H1 (cell line): ENCODE measurements around the gene LTBP3. TPM values are rescaled to one million over a fixed set of nuclear protein-coding genes. Genes with fewer than 3 reads are reported as not detected.

ENCODE experiments used
- CTCF ChIA-PET: fragments of 300-600 bp; sonication (Branson Sonifier 250); formaldehyde crosslinking; loops from one replicate; lab custom pipeline; 2021; ENCODE audit not compliant: partially characterized antibody; lab: Charles Lee
- POLR2A ChIA-PET: fragments of 300-600 bp; sonication (Branson Sonifier 250); formaldehyde crosslinking; loops from one replicate; lab custom pipeline; 2021; ENCODE audit warnings: inconsistent platforms; ENCODE audit not compliant: partially characterized antibody; lab: Charles Lee
- DNase-seq, 2 experiments: peaks; one replicate each; pipeline versions ENCODE4 v3.0.0 to v3.0.0-alpha.2; 2010 to 2022; ENCODE audit warnings: low spot score in 2 of 2, low read depth in 1 of 2, mixed read lengths in 1 of 2
- FAIRE-seq: peaks from 2 replicates; lab custom pipeline; 2011; peaks lifted over from hg19 to GRCh38; lab: Jason Lieb, UNC
- H2AFZ ChIP-seq: 2 replicates; pipeline ENCODE4 v1.8.1; 2012; ENCODE audit warnings: low read length, inconsistent platforms
- H2AK5ac ChIP-seq: 2 replicates; pipeline ENCODE4 v1.6.1; 2013; ENCODE audit warnings: low read depth, low read length
- H2BK120ac ChIP-seq: replicated peaks from 2 replicates; pipeline ENCODE3; 2013; ENCODE audit warnings: low read depth, low read length, inconsistent platforms
- H2BK12ac ChIP-seq: 2 replicates; pipeline ENCODE4 v1.6.1; 2013; ENCODE audit warnings: low read depth, low read length
- H2BK15ac ChIP-seq: 2 replicates; pipeline ENCODE4 v1.6.1; 2013; ENCODE audit warnings: low read length
- H2BK20ac ChIP-seq: 2 replicates; pipeline ENCODE4 v1.6.1; 2013; ENCODE audit warnings: low read length
- H2BK5ac ChIP-seq: 2 replicates; pipeline ENCODE4 v1.6.1; 2013; ENCODE audit warnings: low read depth, low read length
- H3K14ac ChIP-seq: 2 replicates; pipeline ENCODE4 v1.6.1; 2013; ENCODE audit warnings: inconsistent platforms; ENCODE audit not compliant: insufficient read length
- H3K18ac ChIP-seq: 2 replicates; pipeline ENCODE4 v1.6.1; 2013; ENCODE audit warnings: low read length; ENCODE audit errors: extremely low read depth
- H3K23ac ChIP-seq: 2 replicates; pipeline ENCODE4 v1.6.1; 2013; ENCODE audit warnings: inconsistent platforms; ENCODE audit not compliant: insufficient read length
- H3K23me2 ChIP-seq: 2 replicates; pipeline ENCODE4 v1.6.1; 2013; ENCODE audit warnings: low read depth, low read length
- H3K27ac ChIP-seq: 2 replicates; pipeline ENCODE4 v1.6.1; 2011; ENCODE audit warnings: low read depth, low read length, inconsistent platforms
- H3K27me3 ChIP-seq, 4 experiments: replicated peaks in 1 of 4; 1 replicate in 1 of 4; 2 replicates in 3 of 4; pipeline versions ENCODE4 v1.6.1 to v1.8.1; 2011 to 2013; ENCODE audit warnings: low read length in 3 of 4, mild to moderate bottlenecking in 3 of 4, inconsistent platforms in 2 of 4, mixed read lengths in 2 of 4, moderate library complexity in 1 of 4; ENCODE audit not compliant: control insufficient read depth in 3 of 4, insufficient read depth in 3 of 4; ENCODE audit errors: extremely low read depth in 1 of 4
- H3K36me3 ChIP-seq, 4 experiments: 2 replicates each; pipeline versions ENCODE4 v1.6.1 to v1.8.1; 2011 to 2013; ENCODE audit warnings: mild to moderate bottlenecking in 4 of 4, low read length in 3 of 4, moderate library complexity in 2 of 4, control low read depth in 1 of 4, inconsistent platforms in 1 of 4; ENCODE audit not compliant: insufficient read depth in 4 of 4, control insufficient read depth in 2 of 4
- H3K4ac ChIP-seq: replicated peaks from 2 replicates; pipeline ENCODE3; 2013; ENCODE audit warnings: low read length, low read depth, mixed read lengths, inconsistent platforms; ENCODE audit not compliant: insufficient read length
- H3K4me1 ChIP-seq, 4 experiments: replicated peaks in 1 of 4; 1 replicate in 1 of 4; 2 replicates in 3 of 4; pipeline versions ENCODE4 v1.6.1 to v1.8.1; 2011 to 2013; ENCODE audit warnings: low read length in 3 of 4, inconsistent platforms in 2 of 4, mixed read lengths in 1 of 4; ENCODE audit not compliant: insufficient read depth in 4 of 4, control insufficient read depth in 3 of 4
- H3K4me2 ChIP-seq, 2 experiments: 2 replicates each; pipeline versions ENCODE4 v1.6.1 to v1.8.1; 2011 to 2013; ENCODE audit warnings: low read depth in 2 of 2, low read length in 2 of 2, control low read depth in 1 of 2, inconsistent platforms in 1 of 2, mild to moderate bottlenecking in 1 of 2; ENCODE audit not compliant: insufficient read depth in 1 of 2
- H3K4me3 ChIP-seq, 4 experiments: fragments of 200-600, 300-600 bp in 1 of 4; sonication (generic), shearing (Covaris generic), sonication (Bioruptor Twin) in 1 of 4; 2 replicates each; pipeline versions ENCODE4 v1.5.1 to v1.8.1; 2011 to 2016; ENCODE audit warnings: low read length in 4 of 4, low read depth in 3 of 4, control low read depth in 2 of 4, inconsistent platforms in 2 of 4, mild to moderate bottlenecking in 2 of 4, mixed read lengths in 1 of 4, moderate library complexity in 1 of 4; ENCODE audit not compliant: insufficient read depth in 2 of 4; ENCODE audit errors: extremely low read depth in 1 of 4
- H3K56ac ChIP-seq: replicated peaks from 2 replicates; pipeline ENCODE3; 2013; ENCODE audit warnings: low read depth, mild to moderate bottlenecking, mixed read lengths, low read length, inconsistent platforms; ENCODE audit not compliant: insufficient read length
- H3K79me1 ChIP-seq: 2 replicates; pipeline ENCODE4 v1.6.1; 2013; ENCODE audit warnings: low read depth, low read length, control low read depth
- H3K79me2 ChIP-seq, 2 experiments: 2 replicates each; pipeline versions ENCODE4 v1.6.1 to v1.8.1; 2012 to 2013; ENCODE audit warnings: low read length in 2 of 2, mild to moderate bottlenecking in 2 of 2, inconsistent platforms in 1 of 2; ENCODE audit not compliant: insufficient read depth in 2 of 2, control insufficient read depth in 1 of 2
- H3K9ac ChIP-seq, 4 experiments: replicated peaks in 1 of 4; 1 replicate in 1 of 4; 2 replicates in 3 of 4; pipeline versions ENCODE4 v1.6.1 to v1.8.1; 2011 to 2013; ENCODE audit warnings: low read depth in 3 of 4, low read length in 3 of 4, control low read depth in 2 of 4, mild to moderate bottlenecking in 2 of 4, moderate library complexity in 2 of 4, inconsistent platforms in 1 of 4; ENCODE audit errors: extremely low read depth in 1 of 4
- H3K9me3 ChIP-seq, 2 experiments: 2 replicates each; pipeline versions ENCODE4 v1.6.1 to v1.8.1; 2012 to 2013; ENCODE audit warnings: mild to moderate bottlenecking in 2 of 2, moderate library complexity in 2 of 2, control low read depth in 1 of 2, inconsistent platforms in 1 of 2, low read depth in 1 of 2, low read length in 1 of 2, mixed read lengths in 1 of 2; ENCODE audit not compliant: insufficient read depth in 2 of 2
- H4K20me1 ChIP-seq, 2 experiments: replicated peaks in 1 of 2; 2 replicates each; pipeline versions ENCODE3 to v1.8.1; 2011 to 2013; ENCODE audit warnings: inconsistent platforms in 2 of 2, low read length in 2 of 2, mild to moderate bottlenecking in 1 of 2; ENCODE audit not compliant: insufficient read depth in 2 of 2, control insufficient read depth in 1 of 2
- H4K5ac ChIP-seq: 2 replicates; pipeline ENCODE4 v1.6.1; 2013; ENCODE audit warnings: low read length, low read depth, mixed read lengths, inconsistent platforms; ENCODE audit not compliant: insufficient read length
- H4K8ac ChIP-seq: 2 replicates; pipeline ENCODE4 v1.8.0; 2013; ENCODE audit warnings: mild to moderate bottlenecking, moderate library complexity, low read length, inconsistent platforms; ENCODE audit not compliant: insufficient read depth; ENCODE audit errors: extremely low read depth
- H4K91ac ChIP-seq: replicated peaks from 2 replicates; pipeline ENCODE3; 2013; ENCODE audit warnings: low read length, mixed read lengths, inconsistent platforms; ENCODE audit not compliant: insufficient read length
- ATF2 ChIP-seq: IDR thresholded peaks from 2 replicates; pipeline ENCODE4 v1.6.1; 2012; ENCODE audit warnings: low read length, inconsistent platforms
- BRCA1 ChIP-seq: IDR thresholded peaks from 2 replicates; pipeline ENCODE4 v1.6.1; 2012; ENCODE audit warnings: low read depth, low read length, improper control_type of control experiment
- CBX8 ChIP-seq: fragments of 300-800, 300-1000 bp; sonication (generic); IDR thresholded peaks from 2 replicates; pipeline ENCODE4 v1.7.1; 2016; ENCODE audit warnings: low read depth, low read length, borderline replicate concordance
- CEBPB ChIP-seq: IDR thresholded peaks from 2 replicates; pipeline ENCODE4 v1.6.1; 2012; ENCODE audit warnings: low read depth, low read length
- CHD2 ChIP-seq: IDR thresholded peaks from 2 replicates; pipeline ENCODE4 v1.6.1; 2012; ENCODE audit warnings: low read length, improper control_type of control experiment
- POLR2A ChIP-seq, 2 experiments: IDR thresholded peaks; 1 replicate in 1 of 2; 2 replicates in 1 of 2; pipeline ENCODE4 v1.6.1; 2011; ENCODE audit warnings: low read depth in 2 of 2, low read length in 2 of 2, mild to moderate bottlenecking in 2 of 2; ENCODE audit errors: control extremely low read depth in 1 of 2
- POLR2AphosphoS5 ChIP-seq: IDR thresholded peaks from 2 replicates; pipeline ENCODE4 v1.6.1; 2011; ENCODE audit warnings: low read depth, low read length
- RBBP5 ChIP-seq: IDR thresholded peaks from 2 replicates; pipeline ENCODE4 v1.7.1; 2012; ENCODE audit warnings: low read depth, mild to moderate bottlenecking, inconsistent platforms, low read length, moderate library complexity, borderline replicate concordance
- RNF2 ChIP-seq: fragments of 200-900, 300-1000 bp; sonication (generic); IDR thresholded peaks from 2 replicates; pipeline ENCODE4 v1.7.1; 2016; ENCODE audit warnings: borderline replicate concordance, low read depth, mild to moderate bottlenecking, antibody characterized with exemption, low read length; ENCODE audit not compliant: poor library complexity, severe bottlenecking; ENCODE audit errors: missing control alignments
- SIRT6 ChIP-seq: IDR thresholded peaks from one replicate; pipeline ENCODE4 v1.7.1; 2012; ENCODE audit warnings: low read length, inconsistent platforms
- WGBS, 2 experiments: shearing (Covaris generic) in 1 of 2; methylation state at CpG; one replicate each; pipeline versions ENCODE4 v1.1.6 to v1.1.7; 2013 to 2015; ENCODE audit warnings: low lambda C conversion rate in 2 of 2, mixed read lengths in 2 of 2, inconsistent platforms in 1 of 2, low coverage in 1 of 2, missing lambda C conversion rate in 1 of 2; ENCODE audit not compliant: insufficient replicate concordance in 2 of 2, insufficient coverage in 1 of 2, insufficient read length in 1 of 2; ENCODE audit errors: extremely low coverage in 1 of 2, missing lambda C conversion rate in 1 of 2; 5-methylcytosine and 5-hydroxymethylcytosine counted together
- polyA plus RNA-seq, 7 experiments: library from polyadenylated mRNA; depleted of rRNA in 3 of 7; stranded (reverse) in 5 of 7; unstranded in 2 of 7; fragments of >200 nt in 5 of 7; fragments of 200-250 nt in 2 of 7; gene quantifications; 1 replicate in 5 of 7; 2 replicates in 1 of 7; 4 replicates in 1 of 7; pipeline versions ENCODE4 v1.2.1 to v1.2.3, GENCODE V29; 2011 to 2013; ENCODE audit warnings: missing spikeins in 2 of 7, mixed read lengths in 2 of 7
- total RNA-seq: library from RNA; stranded (reverse); fragmentation: NEBNext Ultra II Directional; extraction: Animal tissue kit (Norgen Biotek cat#: 25700); gene quantifications from 2 replicates; pipeline ENCODE4 v1.2.1, GENCODE V29; 2021

Gene LTBP3
- total and polyA plus RNA-seq, 2 of the 8 experiments (the other 6 are each of a cell fraction or from before 2014, with no cell fraction given), result 12.8 to 17.8 TPM

- H3K4me2 ChIP-seq, result peak overlapping the region; percentile 75 to 90
- no peaks in the 10 kb centered on the region for H3K9me3 ChIP-seq
- H3K9ac ChIP-seq, result peak overlapping the region; percentile 51 to 81 (median 54); a peak in 5 of 7 replicates
- H3K79me1 ChIP-seq, result no peaks in the 10 kb centered on the region
- no peak overlapping the region for H3K27ac ChIP-seq
- FAIRE-seq (no peak), DNase-seq (no peak)
- H2BK15ac ChIP-seq, result no peak overlapping the region
- H3K79me2 ChIP-seq, result peaks cover 53 to 86% of the 10 kb centered on the region in 2 experiments
- no peak overlapping the region for H3K23ac ChIP-seq
- no peak overlapping the region for H2BK120ac ChIP-seq
- H3K4ac ChIP-seq, result no peak overlapping the region
- no peaks in the 10 kb centered on the region for H3K27me3 ChIP-seq
- H3K23me2 ChIP-seq, result peaks cover 14% of the 10 kb centered on the region
- no peak overlapping the region for H3K14ac ChIP-seq
- WGBS, 2 experiments, result 53% methylated on average over 6 of the region's 6 CpGs; no CpG with 5 or more reads in 1 of the 2 experiments
- H2AFZ ChIP-seq, result no peak overlapping the region
- ChIA-PET CTCF (interaction anchor here (0.5 to 29.0 kb wide), 11 partner anchors 7 to 124 kb away, joined by 3 to 809 read pairs (median 4); partner anchors contain the start of gene MALAT1), POLR2A (interaction anchor here (0.6 to 29.8 kb wide), 30 partner anchors 6 to 1157 kb away, joined by 3 to 1569 read pairs (median 5); partner anchors contain the start of genes CDC42EP2, FRMD8, MALAT1 and NEAT1)
- H2BK12ac ChIP-seq, result no peak overlapping the region
- H3K56ac ChIP-seq, result no peak overlapping the region
- H3K18ac ChIP-seq, result no peak overlapping the region
- peak overlapping the region; percentile 93 to 100 (median 98) for H3K4me3 ChIP-seq
- H4K8ac ChIP-seq, result no peak overlapping the region
- H4K5ac ChIP-seq, result no peak overlapping the region
- H2BK5ac ChIP-seq, result no peak overlapping the region
- H3K4me1 ChIP-seq, result peaks cover 0 to 7% (median 3%) of the 10 kb centered on the region in 4 experiments; a peak in 6 of 7 replicates
- H2BK20ac ChIP-seq, result no peak overlapping the region
- peaks cover 45 to 52% of the 10 kb centered on the region in 2 experiments for H4K20me1 ChIP-seq
- peaks cover 39 to 69% (median 52%) of the 10 kb centered on the region in 4 experiments for H3K36me3 ChIP-seq
- H2AK5ac ChIP-seq, result no peak overlapping the region
- H4K91ac ChIP-seq, result no peak overlapping the region
- TF ChIP-seq RBBP5 (no peak), RNF2 (no peak), CBX8 (no peak), SIRT6 (peak; percentile 96), POLR2A (IDR thresholded peaks at IDR 0.05; ENCODE audit: control extremely low read depth in 1 of 2, low read depth in 2 of 2, low read length in 2 of 2) (peak; percentile 84 to 94), ATF2 (peak; percentile 97), CEBPB (no peak), CHD2 (0 out of 2 replicates have a peak, but pooled peaks have one; percentile 51), BRCA1 (0 out of 2 replicates have a peak, but pooled peaks have one; percentile 16), POLR2AphosphoS5 (peak; percentile 98)
These were observed 55.4 kb downstream of the LTBP3 start for GRCh38 chr11:65502555-65503367.
